IMR-90 (cell line): ENCODE results near the gene NFKBIA. TPM values are rescaled to one million over a fixed set of nuclear protein-coding genes. Genes with fewer than 3 reads are reported as not detected.
A peak's percentile ranks its signal among the peaks of the same experiment; 100 is the strongest.

Source experiments
- ATAC-seq: fragments of 200-7000 bp; cut with Tn5 transposase; 2 replicates; pipeline ENCODE4 v1.9.1; 2020; ENCODE audit warnings: low read depth, mild to moderate bottlenecking, moderate library complexity
- BruUV-seq: library from RNA; stranded (reverse); fragments of 400-500 nt; replicated peaks from 2 replicates; lab custom pipeline; 2021; lab: Mats Ljungman, UMichigan
- CTCF ChIA-PET: fragments of 300-600 bp; formaldehyde crosslinking; extraction: SDS; loops from one replicate; lab custom pipeline; 2021; ENCODE audit warnings: antibody characterized with exemption; lab: Yijun Ruan, JAX
- POLR2A ChIA-PET: fragments of 300-600 bp; sonication (Branson Sonifier 250); formaldehyde crosslinking; loops from one replicate; lab custom pipeline; 2022; ENCODE audit warnings: antibody characterized with exemption; ENCODE audit not compliant: unreplicated experiment; lab: Charles Lee
- DNase-seq: peaks from one replicate; pipeline ENCODE4 v3.0.0; 2013
- H2AFZ ChIP-seq: replicated peaks from 2 replicates; pipeline ENCODE3; 2013; ENCODE audit warnings: low read length, mild to moderate bottlenecking; ENCODE audit not compliant: poor library complexity
- H2AK5ac ChIP-seq: 2 replicates; pipeline ENCODE4 v1.6.1; 2013; ENCODE audit warnings: low read depth, low read length, inconsistent platforms
- H2AK9ac ChIP-seq: replicated peaks from 2 replicates; pipeline ENCODE3; 2013; ENCODE audit warnings: mild to moderate bottlenecking, low read depth, low read length, moderate library complexity; ENCODE audit not compliant: poor library complexity
- H2BK120ac ChIP-seq: 2 replicates; pipeline ENCODE4 v1.6.1; 2013; ENCODE audit warnings: low read depth, low read length, inconsistent platforms
- H2BK15ac ChIP-seq: 3 replicates; pipeline ENCODE4 v1.6.1; 2013; ENCODE audit warnings: low read depth, low read length, inconsistent platforms
- H2BK20ac ChIP-seq: 2 replicates; pipeline ENCODE4 v1.6.1; 2013; ENCODE audit warnings: low read depth, mild to moderate bottlenecking, inconsistent platforms, low read length, moderate library complexity
- H2BK5ac ChIP-seq: 2 replicates; pipeline ENCODE4 v1.6.1; 2013; ENCODE audit warnings: mild to moderate bottlenecking, low read depth, low read length, inconsistent platforms; ENCODE audit not compliant: poor library complexity, severe bottlenecking
- H3K14ac ChIP-seq: replicated peaks from 2 replicates; pipeline ENCODE4 v1.6.1; 2013; ENCODE audit warnings: low read depth, low read length, inconsistent platforms
- H3K18ac ChIP-seq: 2 replicates; pipeline ENCODE4 v1.6.1; 2013; ENCODE audit warnings: low read depth, low read length, control low read depth
- H3K23ac ChIP-seq: 2 replicates; pipeline ENCODE4 v1.6.1; 2013; ENCODE audit warnings: low read depth, low read length, inconsistent platforms
- H3K27ac ChIP-seq: 2 replicates; pipeline ENCODE4 v1.5.1; 2013; ENCODE audit warnings: mild to moderate bottlenecking, control low read depth, low read length; ENCODE audit not compliant: insufficient read depth
- H3K27me3 ChIP-seq: 2 replicates; pipeline ENCODE4 v1.6.1; 2013; ENCODE audit warnings: low read length; ENCODE audit not compliant: control insufficient read depth, insufficient read depth
- H3K36me3 ChIP-seq: 2 replicates; pipeline ENCODE4 v1.6.1; 2013; ENCODE audit warnings: low read length, mixed read lengths; ENCODE audit not compliant: control insufficient read depth, insufficient read depth
- H3K4ac ChIP-seq: 2 replicates; pipeline ENCODE4 v1.6.1; 2013; ENCODE audit warnings: low read depth, low read length, inconsistent platforms
- H3K4me1 ChIP-seq: 2 replicates; pipeline ENCODE4 v1.6.1; 2013; ENCODE audit warnings: low read length, mixed read lengths; ENCODE audit not compliant: control insufficient read depth, insufficient read depth
- H3K4me2 ChIP-seq: 2 replicates; pipeline ENCODE4 v1.6.1; 2013; ENCODE audit warnings: low read depth, mild to moderate bottlenecking, control low read depth, low read length, moderate library complexity
- H3K4me3 ChIP-seq: 2 replicates; pipeline ENCODE4 v1.5.1; 2013; ENCODE audit warnings: low read depth, mild to moderate bottlenecking, control low read depth, low read length, moderate library complexity; ENCODE audit not compliant: insufficient read depth
- H3K56ac ChIP-seq: 2 replicates; pipeline ENCODE4 v1.6.1; 2013; ENCODE audit warnings: low read length, inconsistent platforms; ENCODE audit not compliant: insufficient read depth; ENCODE audit errors: extremely low read depth
- H3K79me1 ChIP-seq, 2 experiments: 2 replicates each; pipeline ENCODE4 v1.6.1; 2013; ENCODE audit warnings: low read length in 2 of 2, inconsistent platforms in 1 of 2, low read depth in 1 of 2
- H3K9ac ChIP-seq: 2 replicates; pipeline ENCODE4 v1.6.1; 2013; ENCODE audit warnings: low read depth, low read length, control low read depth
- H3K9me1 ChIP-seq: 2 replicates; pipeline ENCODE4 v1.6.1; 2013; ENCODE audit warnings: low read length, inconsistent platforms; ENCODE audit not compliant: insufficient read depth
- H3K9me3 ChIP-seq: 2 replicates; pipeline ENCODE4 v1.6.1; 2013; ENCODE audit warnings: low read length; ENCODE audit not compliant: control insufficient read depth, insufficient read depth
- H4K20me1 ChIP-seq: 2 replicates; pipeline ENCODE4 v1.6.1; 2013; ENCODE audit warnings: low read length, inconsistent platforms; ENCODE audit not compliant: insufficient read depth
- H4K5ac ChIP-seq: 2 replicates; pipeline ENCODE4 v1.6.1; 2013; ENCODE audit warnings: mild to moderate bottlenecking, low read depth, low read length, control low read depth
- H4K8ac ChIP-seq, 2 experiments: 2 replicates each; pipeline ENCODE4 v1.6.1; 2013; ENCODE audit warnings: low read depth in 2 of 2, low read length in 2 of 2, control low read depth in 1 of 2, inconsistent platforms in 1 of 2
- H4K91ac ChIP-seq: 2 replicates; pipeline ENCODE4 v1.6.1; 2013; ENCODE audit warnings: low read depth, low read length, inconsistent platforms; ENCODE audit not compliant: insufficient read depth
- BHLHE40 ChIP-seq: fragments of 150-350 bp; IDR thresholded peaks from 2 replicates; pipeline ENCODE4 v1.6.1; 2016; ENCODE audit warnings: mild to moderate bottlenecking, low read depth, low read length
- CHD1 ChIP-seq: IDR thresholded peaks from 2 replicates; pipeline ENCODE4 v1.6.1; 2012; ENCODE audit warnings: low read depth, low read length, improper control_type of control experiment
- ELK1 ChIP-seq: fragments of 150-350 bp; IDR thresholded peaks from 2 replicates; pipeline ENCODE4 v1.6.1; 2016; ENCODE audit warnings: low read depth, mild to moderate bottlenecking, low read length, moderate library complexity, borderline replicate concordance
- FOS ChIP-seq: fragments of 150-350 bp; IDR thresholded peaks from 2 replicates; pipeline ENCODE4 v1.6.1; 2016; ENCODE audit warnings: low read depth, low read length
- MAFK ChIP-seq: IDR thresholded peaks from 2 replicates; pipeline ENCODE4 v1.6.1; 2012; ENCODE audit warnings: low read depth, low read length, improper control_type of control experiment
- MAZ ChIP-seq: IDR thresholded peaks from 2 replicates; pipeline ENCODE4 v1.6.1; 2012; ENCODE audit warnings: low read depth, mild to moderate bottlenecking, low read length, improper control_type of control experiment, moderate library complexity, borderline replicate concordance
- MXI1 ChIP-seq: IDR thresholded peaks from 2 replicates; pipeline ENCODE4 v1.6.1; 2012; ENCODE audit warnings: low read depth, mild to moderate bottlenecking, low read length, moderate library complexity, borderline replicate concordance
- NFE2L2 ChIP-seq: fragments of 150-350 bp; IDR thresholded peaks from 2 replicates; pipeline ENCODE4 v1.6.1; 2016; ENCODE audit warnings: low read depth, mild to moderate bottlenecking, low read length
- POLR2A ChIP-seq: IDR thresholded peaks from 2 replicates; pipeline ENCODE4 v1.6.1; 2012; ENCODE audit warnings: mild to moderate bottlenecking, low read depth, low read length
- RAD21 ChIP-seq: IDR thresholded peaks from 2 replicates; pipeline ENCODE4 v1.6.1; 2012; ENCODE audit warnings: low read length, improper control_type of control experiment
- RCOR1 ChIP-seq: IDR thresholded peaks from 2 replicates; pipeline ENCODE4 v1.6.1; 2012; ENCODE audit warnings: mild to moderate bottlenecking, low read length, improper control_type of control experiment; ENCODE audit not compliant: insufficient replicate concordance
- RFX5 ChIP-seq: IDR thresholded peaks from 2 replicates; pipeline ENCODE4 v1.8.0; 2012; ENCODE audit warnings: low read depth, mild to moderate bottlenecking, low read length, moderate library complexity
- SMC3 ChIP-seq: fragments of 150-350 bp; IDR thresholded peaks from 2 replicates; pipeline ENCODE4 v1.6.1; 2016; ENCODE audit warnings: low read depth, mild to moderate bottlenecking, antibody characterized with exemption, low read length, moderate library complexity
- USF2 ChIP-seq: fragments of 150-350 bp; IDR thresholded peaks from 2 replicates; pipeline ENCODE4 v1.6.1; 2017; ENCODE audit warnings: mild to moderate bottlenecking, antibody characterized with exemption, low read length, low read depth
- WGBS, 2 experiments: methylation state at CpG; one replicate each; pipeline versions ENCODE4 v1.1.5 to v1.1.7; 2013; ENCODE audit warnings: missing lambda C conversion rate in 2 of 2; ENCODE audit not compliant: insufficient read length in 1 of 2; ENCODE audit errors: extremely low coverage in 2 of 2; 5-methylcytosine and 5-hydroxymethylcytosine counted together
- dilution Hi-C: fragments of 300-500 bp; cut with HindIII; formaldehyde crosslinking; loops from one replicate; pipeline ENCODE4 v1.14.3; 2018; ENCODE audit warnings: low sequenced_read_pairs; ENCODE audit not compliant: unreplicated experiment
- in situ Hi-C: fragments of 300-500 bp; cut with MboI; formaldehyde crosslinking; loops from 3 replicates; pipeline ENCODE4 v1.14.3; 2019; ENCODE audit warnings: low sequenced_read_pairs, inconsistent platforms, mixed read lengths
- intact Hi-C: fragments of 100-400 bp; cut with micrococcal nuclease; formaldehyde crosslinking; loops from 2 replicates; pipeline ENCODE4 v1.10.0; 2022
- polyA plus RNA-seq, 3 experiments: library from polyadenylated mRNA; depleted of rRNA; stranded (reverse); fragments of >200 nt; gene quantifications; 2 replicates each; pipeline ENCODE4 v1.2.3, GENCODE V29; 2012; ENCODE audit warnings: low replicate concordance in 1 of 3
- total RNA-seq: library from RNA; depleted of rRNA; stranded (reverse); fragments of >200 nt; gene quantifications from 2 replicates; pipeline ENCODE4 v1.2.3, GENCODE V29; 2012
- TF ChIP-seq, protein P1 (sequence below): conservative IDR thresholded peaks from 2 replicates; pipeline ENCODE4 v1.5.1; 2012; ENCODE audit warnings: mild to moderate bottlenecking, low read depth, low read length, improper control_type of control experiment

NFKBIA gene
- total and polyA plus RNA-seq, 2 of the 4 experiments (the other 2 are of a cell fraction): 71.1 to 97.1 TPM

DNA sequence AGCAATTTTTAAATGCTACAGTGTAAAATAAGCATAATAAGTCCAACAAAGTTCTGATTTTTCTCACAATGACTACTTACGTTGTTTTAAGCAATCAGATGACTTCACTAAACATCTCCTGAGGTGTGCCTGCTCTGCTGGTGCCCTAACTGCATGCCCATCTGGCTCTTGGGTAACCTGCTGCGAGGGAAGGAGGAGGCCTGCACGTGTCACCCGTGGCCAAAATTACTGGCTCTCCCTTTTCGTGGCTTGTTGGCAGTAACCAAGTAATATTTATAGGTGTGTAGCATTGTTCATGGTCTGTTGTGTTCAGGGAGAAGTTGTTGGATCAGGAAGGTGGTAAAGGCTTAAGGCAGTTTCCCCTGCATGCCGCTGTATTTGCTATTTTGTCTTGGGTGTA, 6.3 kb upstream of the NFKBIA start:
- BruUV-seq: no TSS peak
- no peak overlapping the region for H2BK20ac ChIP-seq
- H2BK120ac ChIP-seq: no peak overlapping the region
- no peak overlapping the region for H3K18ac ChIP-seq
- 0 out of 2 replicates have a peak, but pooled peaks cover 2% of the 10 kb centered on the region for H3K9me1 ChIP-seq
- in situ Hi-C loops: loop anchor here (5.0 to 25.0 kb wide), 2 partner anchors 274 to 749 kb away; no protein-coding TSS in a partner anchor
- H3K9ac ChIP-seq: no peak overlapping the region
- H2AFZ ChIP-seq: no peak overlapping the region
- no peaks in the 10 kb centered on the region for H3K9me3 ChIP-seq
- H2AK9ac ChIP-seq: no peak overlapping the region
- H4K8ac ChIP-seq: no peak overlapping the region
- ChIA-PET CTCF (interaction anchor here (2.0 kb wide), 1 partner anchor 270 kb away, joined by 9 read pairs; no protein-coding TSS in a partner anchor), POLR2A (no interaction called here)
- H3K23ac ChIP-seq: no peak overlapping the region
- intact Hi-C loops: loop anchor here (10.0 kb wide), 2 partner anchors 366 to 536 kb away; partner anchors contain the start of genes BAZ1A and FAM177A1
- H3K4me3 ChIP-seq: no peak overlapping the region
- H4K5ac ChIP-seq: no peak overlapping the region
- dilution Hi-C loops: no loop called here
- H4K91ac ChIP-seq: no peak overlapping the region
- ATAC-seq: no peak
- H3K36me3 ChIP-seq: no peaks in the 10 kb centered on the region
- no peak overlapping the region for H2AK5ac ChIP-seq
- no peak overlapping the region for H3K4me2 ChIP-seq
- no peaks in the 10 kb centered on the region for H3K27me3 ChIP-seq
- H4K20me1 ChIP-seq: no peaks in the 10 kb centered on the region; the same call in 1 of the 2 replicates
- H3K56ac ChIP-seq: no peak overlapping the region
- H3K79me1 ChIP-seq: peaks cover 4 to 12% of the 10 kb centered on the region in 2 experiments; a peak in 3 of 4 replicates
- no peak overlapping the region for H2BK15ac ChIP-seq
- H3K4ac ChIP-seq: 0 out of 2 replicates have a peak overlapping the region, but pooled peaks have one; percentile 4
- no peak overlapping the region for H2BK5ac ChIP-seq
- no peak for TF ChIP-seq RFX5
- TF ChIP-seq, protein P1, sequence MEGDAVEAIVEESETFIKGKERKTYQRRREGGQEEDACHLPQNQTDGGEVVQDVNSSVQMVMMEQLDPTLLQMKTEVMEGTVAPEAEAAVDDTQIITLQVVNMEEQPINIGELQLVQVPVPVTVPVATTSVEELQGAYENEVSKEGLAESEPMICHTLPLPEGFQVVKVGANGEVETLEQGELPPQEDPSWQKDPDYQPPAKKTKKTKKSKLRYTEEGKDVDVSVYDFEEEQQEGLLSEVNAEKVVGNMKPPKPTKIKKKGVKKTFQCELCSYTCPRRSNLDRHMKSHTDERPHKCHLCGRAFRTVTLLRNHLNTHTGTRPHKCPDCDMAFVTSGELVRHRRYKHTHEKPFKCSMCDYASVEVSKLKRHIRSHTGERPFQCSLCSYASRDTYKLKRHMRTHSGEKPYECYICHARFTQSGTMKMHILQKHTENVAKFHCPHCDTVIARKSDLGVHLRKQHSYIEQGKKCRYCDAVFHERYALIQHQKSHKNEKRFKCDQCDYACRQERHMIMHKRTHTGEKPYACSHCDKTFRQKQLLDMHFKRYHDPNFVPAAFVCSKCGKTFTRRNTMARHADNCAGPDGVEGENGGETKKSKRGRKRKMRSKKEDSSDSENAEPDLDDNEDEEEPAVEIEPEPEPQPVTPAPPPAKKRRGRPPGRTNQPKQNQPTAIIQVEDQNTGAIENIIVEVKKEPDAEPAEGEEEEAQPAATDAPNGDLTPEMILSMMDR: no peak
- no peak for TF ChIP-seq RCOR1
- no peak for TF ChIP-seq RAD21
- no peak for TF ChIP-seq SMC3
- TF ChIP-seq USF2: no peak
- no peak for TF ChIP-seq MAFK
- TF ChIP-seq ELK1: no peak
- TF ChIP-seq MAZ: no peak
- TF ChIP-seq POLR2A: no peak
- TF ChIP-seq BHLHE40: no peak
- TF ChIP-seq CHD1: no peak
- TF ChIP-seq MXI1: no peak
- TF ChIP-seq FOS: no peak
- no peak for TF ChIP-seq NFE2L2
- H3K14ac ChIP-seq: no peak overlapping the region
- DNase-seq: no peak
- WGBS, 2 experiments: 92% methylated on average over 4 of the region's 6 CpGs; no CpG with 5 or more reads in 1 of the 2 experiments
- peaks cover 10% of the 10 kb centered on the region for H3K4me1 ChIP-seq
- no peak overlapping the region for H3K27ac ChIP-seq
